Daoy (cell line): Measurements from ENCODE around the gene CYP2D6. TPM values are rescaled to one million over a fixed set of nuclear protein-coding genes. Genes with fewer than 3 reads are reported as not detected.
"Not testable (repeated sequence)": the region's sequence is repeated elsewhere in the genome, so short reads cannot be mapped to it uniquely, and the experiment has no call there.

Experiments used
- DNase-seq: peaks from one replicate; pipeline ENCODE4 v3.0.0-alpha.2; 2015; ENCODE audit warnings: low read depth
- total RNA-seq: library from RNA; depleted of rRNA; stranded (reverse); fragments of >200 nt; shearing (Covaris generic); gene quantifications from 2 replicates; pipeline ENCODE4 v1.2.3, GENCODE V29; 2014

CYP2D6 gene
- total RNA-seq, 1 experiment from 2014 or later, result 0.40 TPM

- DNase-seq, result no peak
Measured at GRCh38 chr22:42158456-42159132, 28.0 kb upstream of the CYP2D6 start.

DNA sequence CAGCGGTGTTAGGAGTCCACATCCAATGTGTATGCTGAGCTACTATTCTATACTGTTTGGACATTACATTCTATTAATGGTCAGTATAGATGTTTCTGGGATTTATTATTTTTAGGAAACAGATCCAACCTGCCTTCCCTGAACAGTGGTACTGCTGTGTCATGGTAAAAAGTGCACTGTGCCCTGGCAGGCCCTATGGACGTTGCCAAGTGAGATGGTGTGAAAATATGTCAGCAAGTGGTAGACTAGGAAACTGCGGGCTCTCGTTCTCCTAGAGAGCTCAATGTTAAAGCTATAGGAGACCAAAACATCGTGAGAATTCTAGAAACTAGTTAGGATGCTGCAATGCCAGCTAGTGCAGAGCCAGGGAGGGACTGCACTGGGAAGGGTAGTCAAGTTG lies 26.0 kb upstream of the CYP2D6 start:
- DNase-seq, result no peak

GRCh38 chr22:42156121-42156520 lies 25.5 kb upstream of the CYP2D6 start:
- no peak for DNase-seq

GRCh38 chr22:42155053-42155543 lies 24.5 kb upstream of the CYP2D6 start:
- no peak for DNase-seq

- no peak for DNase-seq
Measured at GRCh38 chr22:42154293-42155052, 23.9 kb upstream of the CYP2D6 start.

DNA sequence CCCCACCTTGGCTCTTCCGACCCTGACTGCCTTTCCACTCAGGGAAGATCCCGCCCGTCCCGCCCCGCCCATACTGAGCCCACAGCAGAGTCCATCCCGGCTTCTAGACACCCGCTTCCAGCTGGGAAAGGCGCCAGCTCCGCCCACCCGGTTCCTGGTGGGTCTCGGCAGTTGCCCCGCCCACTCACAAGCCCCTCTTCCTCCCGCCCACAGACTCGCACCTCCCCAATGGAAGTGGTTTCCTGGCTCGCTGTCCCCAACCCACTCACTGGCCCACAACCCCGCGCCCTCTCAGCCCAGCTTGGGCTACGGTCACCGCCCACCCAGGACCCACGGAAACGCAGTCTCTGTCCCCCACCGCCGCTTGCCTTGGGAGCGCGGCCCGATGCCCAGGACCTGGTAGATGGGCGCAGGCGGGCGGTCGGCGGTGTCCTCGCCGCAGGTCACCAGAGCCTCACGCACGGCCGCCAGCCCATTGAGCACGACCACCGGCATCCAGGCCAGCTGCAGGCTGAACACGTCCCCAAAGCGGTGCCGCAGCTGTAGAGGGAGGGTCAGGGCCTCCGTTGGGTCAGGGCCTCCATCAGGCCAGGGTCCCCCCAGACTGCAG lies 22.2 kb upstream of the CYP2D6 start:
- no peak for DNase-seq

- DNase-seq, result no peak
Measured at GRCh38 chr22:42151924-42152635, 21.5 kb upstream of the CYP2D6 start.

GRCh38 chr22:42150727-42151590 lies 20.3 kb upstream of the CYP2D6 start:
- DNase-seq, result no peak

DNA sequence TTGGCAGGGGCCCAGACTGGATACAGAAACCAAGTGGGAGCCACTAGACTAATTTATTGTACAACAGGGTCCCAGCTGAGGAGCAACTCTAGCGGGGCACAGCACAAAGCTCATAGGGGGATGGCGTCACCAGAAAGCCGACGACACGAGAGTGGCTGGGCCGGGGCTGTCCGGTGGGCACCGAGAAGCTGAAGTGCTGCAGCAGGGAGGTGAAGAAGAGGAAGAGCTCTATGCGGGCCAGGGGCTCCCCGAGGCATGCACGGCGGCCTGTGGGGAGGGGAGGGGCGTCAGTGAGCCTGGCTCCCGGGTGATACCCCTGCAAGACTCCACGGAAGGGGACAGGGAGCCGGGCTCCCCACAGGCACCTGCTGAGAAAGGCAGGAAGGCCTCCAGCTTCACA lies 19.2 kb upstream of the CYP2D6 start:
- not testable (repeated sequence) for DNase-seq

- no peak for DNase-seq
Measured at GRCh38 chr22:42145175-42145574, 14.6 kb upstream of the CYP2D6 start.

GRCh38 chr22:42143859-42144822 lies 13.5 kb upstream of the CYP2D6 start:
- DNase-seq, result not testable (repeated sequence)

- no peak for DNase-seq
Measured at GRCh38 chr22:42142771-42143461, 12.3 kb upstream of the CYP2D6 start.

- not testable (repeated sequence) for DNase-seq
Measured at GRCh38 chr22:42141307-42142057, 10.9 kb upstream of the CYP2D6 start.

DNA sequence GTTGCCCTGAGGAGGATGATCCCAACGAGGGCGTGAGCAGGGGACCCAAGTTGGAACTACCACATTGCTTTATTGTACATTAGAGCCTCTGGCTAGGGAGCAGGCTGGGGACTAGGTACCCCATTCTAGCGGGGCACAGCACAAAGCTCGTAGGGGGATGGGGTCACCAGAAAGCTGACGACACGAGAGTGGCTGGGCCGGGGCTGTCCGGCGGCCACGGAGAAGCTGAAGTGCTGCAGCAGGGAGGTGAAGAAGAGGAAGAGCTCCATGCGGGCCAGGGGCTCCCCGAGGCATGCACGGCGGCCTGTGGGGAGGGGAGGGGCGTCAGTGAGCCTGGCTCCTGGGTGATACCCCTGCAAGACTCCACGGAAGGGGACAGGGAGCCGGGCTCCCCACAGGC lies 9.5 kb upstream of the CYP2D6 start:
- DNase-seq, result not testable (repeated sequence)

- DNase-seq, result not testable (repeated sequence)
Measured at GRCh38 chr22:42139508-42139907, 8.9 kb upstream of the CYP2D6 start.

- no peak for DNase-seq
Measured at GRCh38 chr22:42138972-42139371, 8.4 kb upstream of the CYP2D6 start.

DNA sequence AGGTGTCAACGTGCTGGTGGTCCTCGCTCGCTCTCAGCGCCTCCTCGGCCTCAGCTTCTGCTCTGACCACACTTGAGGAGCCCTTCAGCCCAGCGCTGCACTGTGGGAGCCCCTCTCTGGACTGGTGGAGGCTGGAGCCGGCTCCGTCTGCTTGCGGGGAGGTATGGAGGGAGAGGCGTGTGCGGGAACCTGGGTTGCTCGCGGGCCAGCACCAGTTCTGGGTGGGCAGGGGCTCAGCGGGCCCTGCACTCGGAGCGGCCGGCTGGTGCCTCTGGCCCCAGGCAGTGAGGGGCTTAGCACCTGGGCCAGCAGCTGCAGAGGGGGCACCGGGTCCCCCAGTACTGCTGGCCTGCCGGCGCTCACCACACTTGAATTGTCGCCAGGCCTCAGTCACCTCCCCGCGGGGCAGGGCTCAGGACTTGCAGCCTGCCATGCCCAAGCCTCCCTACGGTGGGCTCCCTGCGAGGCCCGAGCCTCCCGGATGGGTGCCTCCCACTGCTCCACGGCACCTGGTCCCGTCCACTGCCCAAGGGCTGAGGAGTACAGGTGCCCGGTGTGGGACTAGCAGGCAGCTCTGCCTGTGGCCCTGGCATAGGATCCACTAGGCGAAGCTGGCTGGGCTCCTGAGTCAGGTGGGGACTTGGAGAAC lies 7.6 kb upstream of the CYP2D6 start:
- DNase-seq, result no peak

- not testable (repeated sequence) for DNase-seq
Measured at GRCh38 chr22:42135688-42136087, 5.1 kb upstream of the CYP2D6 start.
